Astrocyte of the hippocampus (primary cell): ENCODE results near the gene AK8.

Experiments
- DNase-seq: peaks from one replicate; pipeline ENCODE4 v3.0.0; 2011; ENCODE audit warnings: low read depth, low spot score

The AK8 gene

DNA sequence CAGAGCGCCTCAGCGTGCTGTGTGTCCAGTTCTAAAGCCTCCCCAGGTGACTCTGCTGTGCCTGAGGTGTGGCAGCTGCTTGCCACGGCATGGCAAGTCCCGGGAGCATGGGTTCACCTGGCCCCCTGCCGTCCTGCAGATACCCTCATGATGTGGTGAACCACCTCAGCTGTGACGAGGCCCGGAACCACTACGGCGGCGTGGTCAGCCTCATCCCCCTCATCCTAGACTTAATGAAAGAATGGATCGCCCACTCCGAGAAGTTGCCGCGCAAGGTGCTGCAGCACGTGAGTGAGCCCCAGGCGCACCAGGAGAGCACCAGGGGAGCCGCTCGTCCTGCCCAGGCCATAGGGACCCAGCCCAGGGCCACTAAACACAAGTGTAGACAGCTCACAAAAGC lies 10.1 kb upstream of the AK8 start:
- DNase-seq, result no peak

DNA sequence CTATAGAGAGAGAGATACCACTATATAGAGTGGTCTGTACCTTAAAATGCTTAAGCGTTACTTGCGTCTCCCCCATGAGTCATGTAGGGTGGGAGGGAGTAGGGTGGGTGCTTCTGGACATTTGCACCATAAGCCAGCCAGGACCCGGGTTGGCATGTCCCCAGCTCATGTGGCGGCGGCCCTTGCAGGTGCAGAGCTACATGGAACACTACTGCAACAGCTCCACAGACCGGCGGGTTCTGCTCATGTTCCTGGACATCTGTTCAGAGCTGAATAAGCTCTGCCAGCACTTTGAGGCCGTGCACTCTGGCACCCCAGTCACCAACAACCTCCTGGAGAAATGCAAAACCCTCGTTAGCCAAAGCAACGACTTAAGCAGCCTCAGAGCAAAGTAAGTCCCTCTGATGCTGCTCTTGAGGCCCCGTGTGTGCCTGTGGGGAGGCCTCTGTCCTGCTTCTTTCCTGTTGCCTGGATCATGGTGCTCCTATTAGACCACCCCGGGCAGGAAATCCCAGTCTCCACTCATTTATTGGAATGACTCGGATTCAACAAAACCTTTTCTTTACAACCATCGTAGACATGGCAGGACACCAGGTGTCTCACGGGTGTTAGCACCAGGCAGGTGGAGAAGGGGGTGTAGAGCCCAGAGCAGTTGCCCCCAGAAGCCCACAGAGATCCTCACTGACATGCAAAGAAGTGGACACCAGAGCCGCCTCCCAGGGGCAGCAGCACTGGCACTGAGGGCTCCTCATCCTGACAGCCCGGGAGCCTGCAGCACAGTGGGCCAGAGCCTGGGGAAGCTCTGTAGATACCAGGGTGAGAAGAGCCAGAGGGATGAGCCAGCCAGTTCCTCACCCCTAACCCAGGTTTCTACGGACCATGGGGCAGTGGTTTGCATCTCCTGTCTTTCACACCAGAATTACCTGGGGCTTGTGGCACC lies 9.4 kb upstream of the AK8 start:
- no peak for DNase-seq

DNA sequence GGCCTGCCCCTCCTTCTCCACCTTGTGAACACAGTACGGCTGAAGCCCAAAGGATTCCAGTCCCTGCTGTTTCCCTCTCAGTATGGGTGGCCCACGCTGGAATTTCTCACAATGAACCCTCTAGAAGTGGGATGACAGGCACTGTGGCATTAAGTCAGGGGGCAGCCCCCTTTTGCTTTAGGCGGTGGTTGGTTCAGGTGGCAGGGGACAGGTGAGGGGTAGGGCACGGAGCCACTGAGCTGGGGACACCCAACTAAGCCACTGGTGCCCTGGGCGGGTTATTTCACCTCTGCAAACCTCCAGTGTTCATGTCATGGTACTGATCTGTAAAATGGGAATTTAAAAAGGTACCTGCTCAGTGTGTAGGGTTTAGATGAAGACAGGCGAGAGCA lies 8.2 kb upstream of the AK8 start:
- DNase-seq, result no peak

DNA sequence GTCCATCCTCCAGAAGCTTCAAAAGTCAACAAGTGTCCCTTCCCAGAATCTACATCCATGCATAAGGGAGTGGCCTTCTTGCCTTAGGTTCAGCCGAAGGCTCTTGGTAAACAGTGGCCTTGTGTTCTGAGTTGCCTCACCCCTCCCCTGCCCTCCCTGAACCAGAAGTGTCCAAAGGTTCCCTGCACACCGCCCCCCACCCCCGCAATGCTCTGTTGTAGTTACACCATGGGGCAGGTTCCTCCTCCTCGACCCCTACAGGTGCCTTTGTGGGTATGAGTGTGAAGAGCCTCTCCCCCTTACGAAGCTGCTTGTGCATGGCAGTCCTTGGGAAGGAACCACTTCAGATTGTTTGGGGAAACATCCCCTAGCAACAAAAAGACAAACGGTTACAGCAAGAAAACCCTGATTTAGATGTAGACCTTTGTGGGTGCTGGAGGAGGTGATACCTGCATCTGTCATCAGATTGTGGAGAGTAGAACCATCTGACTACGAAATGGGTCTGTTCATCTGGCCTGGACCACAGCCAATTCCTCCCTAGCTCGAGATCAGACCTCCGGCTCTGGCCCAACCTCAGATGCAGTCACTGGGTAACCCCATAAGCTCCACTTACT lies 7.7 kb upstream of the AK8 start:
- DNase-seq, result no peak

DNA sequence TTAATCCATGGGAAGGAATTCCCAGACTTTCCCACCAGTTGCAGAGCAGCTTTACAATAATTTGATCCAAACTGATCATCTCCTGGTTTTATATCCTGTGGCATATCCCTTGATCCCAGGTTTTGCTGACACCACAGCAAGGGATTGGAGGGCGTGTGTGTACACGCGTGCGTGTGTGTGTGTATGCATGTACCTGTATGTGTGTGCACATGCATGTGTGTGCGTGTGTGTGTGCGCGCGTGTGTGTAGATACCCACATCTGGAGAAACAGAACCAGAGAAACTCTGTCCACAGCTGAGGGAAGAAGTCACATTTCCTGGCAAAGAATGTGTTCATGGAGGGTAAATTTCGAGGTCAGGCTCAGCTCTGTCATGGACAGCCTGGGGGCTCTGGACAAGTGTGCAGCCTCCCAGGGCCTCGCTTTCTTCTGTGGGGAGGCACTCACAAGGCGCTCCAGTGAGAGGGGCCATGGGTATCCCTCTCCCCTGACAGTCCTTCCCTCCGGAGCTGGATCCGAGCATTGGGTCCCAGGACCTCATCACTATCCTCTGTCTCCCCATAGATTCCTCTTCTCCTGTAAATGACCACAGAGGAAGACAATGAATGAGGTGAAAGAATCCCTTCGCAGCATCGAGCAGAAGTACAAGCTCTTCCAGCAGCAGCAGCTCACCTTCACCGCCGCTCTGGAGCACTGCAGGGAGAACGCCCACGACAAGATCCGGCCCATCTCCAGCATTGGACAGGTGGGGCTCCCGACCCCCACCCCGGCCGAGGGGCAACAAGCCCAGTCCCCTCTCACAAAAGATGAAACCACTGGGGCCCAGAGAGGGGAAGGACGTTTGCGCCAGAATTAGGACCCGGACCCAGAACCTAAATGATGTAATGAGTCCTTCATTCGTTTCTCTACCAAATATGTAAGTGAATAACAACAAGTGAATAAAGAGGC lies 5.5 kb upstream of the AK8 start:
- DNase-seq, result no peak

DNA sequence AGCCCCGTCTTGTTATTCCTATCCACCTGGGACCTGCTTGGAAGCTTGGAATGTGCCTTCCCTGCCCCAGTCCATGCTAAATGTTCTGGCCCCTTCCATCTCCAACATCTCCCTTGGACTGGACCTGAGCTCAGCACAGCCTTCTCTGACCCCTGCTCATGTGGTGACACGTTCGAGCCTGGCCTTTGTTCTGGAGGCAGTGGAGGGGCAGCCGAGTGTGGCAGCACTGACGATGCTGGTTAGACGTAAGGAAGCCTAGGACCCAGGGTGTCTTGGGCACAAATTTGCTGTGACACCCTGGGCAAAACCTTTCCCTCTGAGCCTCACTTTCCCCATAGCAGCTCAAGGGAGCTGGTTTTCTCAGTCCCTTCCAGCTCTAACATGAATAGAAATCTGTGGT lies 4.5 kb upstream of the AK8 start:
- no peak for DNase-seq

DNA sequence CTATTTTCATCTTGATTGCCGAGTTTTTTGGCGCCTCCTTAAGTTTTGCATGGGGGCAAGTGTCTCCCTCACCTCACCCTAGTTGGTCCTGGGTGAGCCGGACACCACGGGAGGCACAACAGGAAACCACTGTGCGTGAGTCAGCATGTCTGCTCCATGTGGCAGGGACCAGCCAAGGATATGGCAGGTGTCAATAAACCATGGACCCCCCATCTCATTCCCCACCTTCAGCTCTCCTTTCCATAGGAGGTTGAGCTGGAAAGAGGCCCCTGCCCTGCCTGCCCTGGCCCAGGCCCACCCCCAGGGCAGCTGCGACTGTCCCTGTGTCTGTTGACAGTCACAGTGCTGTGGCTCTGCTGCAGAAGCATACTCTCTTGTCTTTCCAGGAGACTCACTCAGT lies 3.7 kb upstream of the AK8 start:
- DNase-seq, result no peak

DNA sequence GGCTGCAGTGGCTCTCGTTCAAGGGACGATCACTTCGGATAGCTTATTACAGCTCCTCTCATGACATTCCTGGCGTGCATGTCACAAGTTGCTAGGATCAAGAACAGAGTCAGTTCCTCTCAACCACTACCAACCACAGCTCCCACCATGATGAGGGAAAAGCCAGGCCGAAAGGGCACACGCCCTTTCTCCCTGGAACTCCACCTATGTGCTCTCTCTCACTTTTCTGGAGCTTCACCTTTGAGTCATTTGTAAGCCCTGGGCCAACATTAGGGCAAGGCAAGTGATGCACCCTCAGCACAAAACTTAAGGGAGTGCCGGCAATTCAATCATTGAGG lies 2.2 kb upstream of the AK8 start:
- no peak for DNase-seq

DNA sequence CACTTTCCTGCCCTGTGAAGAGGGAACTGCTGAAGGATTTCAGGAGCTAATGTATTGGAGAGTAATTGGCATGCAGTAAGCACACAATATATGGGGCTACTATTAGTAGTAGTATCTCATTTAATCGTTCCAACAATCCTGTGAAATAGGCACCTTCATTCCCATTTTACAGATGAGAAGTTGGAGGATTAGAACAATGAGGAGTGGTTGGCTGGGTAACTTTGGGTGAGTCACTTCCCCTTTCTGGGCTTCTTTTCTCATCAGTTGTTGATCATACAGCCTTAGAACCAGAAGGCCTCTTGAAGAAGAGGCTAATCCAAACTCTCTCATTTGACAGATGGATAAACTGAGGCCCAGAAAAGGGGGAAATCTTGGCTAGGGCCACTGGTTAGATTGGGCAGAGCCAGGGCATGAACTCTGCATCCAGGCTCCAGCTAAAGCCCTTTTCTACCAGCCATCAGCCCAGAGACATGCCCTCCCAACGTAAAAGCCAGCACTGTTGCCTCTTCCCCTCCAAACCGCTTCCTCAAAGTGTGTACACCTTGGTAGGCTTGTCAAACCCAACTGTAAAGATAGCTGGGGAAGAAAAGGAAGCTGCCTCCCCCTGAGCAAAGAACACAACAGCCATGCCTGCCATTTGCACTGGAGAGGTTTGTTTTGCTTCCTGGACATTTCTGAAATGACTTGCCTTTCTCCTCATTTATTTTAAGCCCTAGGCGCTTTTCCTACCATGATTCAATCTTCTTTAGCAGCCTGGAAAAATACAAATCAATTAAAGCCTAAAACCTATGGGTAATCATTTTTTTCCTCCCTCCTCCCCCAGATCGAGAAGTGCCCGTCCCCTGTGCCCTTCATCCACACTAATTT lies 1.6 kb upstream of the AK8 start:
- DNase-seq, result no peak

DNA sequence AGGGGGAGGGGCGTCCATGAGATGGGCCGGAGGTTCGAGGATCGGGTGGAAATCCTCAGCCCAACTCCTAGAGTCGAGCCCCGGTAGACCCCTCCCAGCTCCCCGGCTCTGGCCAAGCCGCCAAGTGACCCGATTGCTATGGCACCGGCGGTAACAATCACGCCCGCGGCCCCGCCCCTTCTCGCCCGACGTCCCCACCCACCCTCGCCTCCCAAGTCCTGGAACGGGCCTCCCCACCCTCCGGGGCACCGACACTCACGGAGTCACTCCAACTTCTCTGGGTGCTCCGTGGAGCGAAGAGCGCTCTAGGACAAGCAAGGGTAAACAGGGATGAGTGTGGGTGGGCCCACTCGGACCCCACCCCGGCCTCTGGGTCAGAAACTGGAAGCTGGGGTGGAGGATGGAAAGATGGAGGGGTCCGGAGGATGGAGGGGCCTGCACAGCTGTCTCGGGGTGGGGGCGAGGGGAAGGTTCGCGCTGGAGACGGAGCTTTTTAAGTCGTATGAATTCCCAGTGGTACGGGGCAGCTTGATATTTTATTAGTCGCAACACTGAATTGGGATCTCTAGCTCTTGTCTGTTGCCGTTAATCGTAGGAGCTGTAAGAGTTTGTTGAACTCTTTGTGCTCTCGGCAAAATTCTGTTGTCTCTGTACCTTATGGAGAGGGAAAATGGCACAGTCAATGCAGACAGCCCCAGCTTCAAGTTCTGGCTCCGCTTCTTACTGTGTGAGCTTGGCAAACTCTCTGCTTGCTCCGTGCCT lies 792 bp upstream of the AK8 start, which contains the start of gene SPACA9:
Gene SPACA9, plus strand, starts transcription at position 204 of the 762 bp plus-strand sequence. CDS start 5,050 bp downstream, outside the sequence.
- DNase-seq, result peak; percentile 73

DNA sequence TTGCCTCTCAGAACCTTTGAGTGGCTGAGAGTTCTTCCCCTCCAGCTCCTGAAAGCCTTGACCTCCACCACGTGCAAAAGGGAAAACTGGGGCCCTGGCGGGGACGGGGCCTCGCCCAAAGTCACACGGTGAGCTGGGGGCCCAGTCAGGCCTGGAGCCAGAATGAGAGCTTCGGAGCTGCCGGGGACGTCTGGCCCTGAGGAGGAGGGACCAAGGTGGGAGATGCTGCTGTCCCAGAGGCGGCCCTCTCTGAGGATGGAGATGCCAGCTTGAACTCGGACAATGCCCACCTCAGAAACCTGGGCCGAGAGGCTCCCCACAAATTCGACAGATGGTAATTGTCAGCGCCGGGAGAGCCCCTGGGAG lies 643 bp downstream of the AK8 start:
- DNase-seq, result no peak

DNA sequence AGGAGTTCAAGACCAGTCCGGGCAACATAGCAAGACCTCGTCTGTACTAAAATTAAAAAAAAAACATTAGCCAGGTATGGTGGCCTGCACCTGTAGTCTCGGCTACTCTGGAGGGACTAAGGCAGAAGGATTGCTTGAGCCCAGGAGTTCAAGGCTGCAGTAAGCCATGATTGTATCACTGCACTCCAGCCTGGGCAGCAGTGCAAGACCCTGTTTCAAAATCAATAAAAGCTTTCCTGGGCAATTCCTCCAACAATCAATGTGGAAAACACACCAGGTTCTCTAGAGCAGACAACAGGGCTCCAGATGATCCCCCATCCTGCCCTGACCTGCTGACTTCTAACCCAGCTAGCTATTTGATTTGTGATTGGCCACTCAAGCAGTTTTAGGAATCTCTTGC lies 1.2 kb downstream of the AK8 start:
- DNase-seq, result no peak

DNA sequence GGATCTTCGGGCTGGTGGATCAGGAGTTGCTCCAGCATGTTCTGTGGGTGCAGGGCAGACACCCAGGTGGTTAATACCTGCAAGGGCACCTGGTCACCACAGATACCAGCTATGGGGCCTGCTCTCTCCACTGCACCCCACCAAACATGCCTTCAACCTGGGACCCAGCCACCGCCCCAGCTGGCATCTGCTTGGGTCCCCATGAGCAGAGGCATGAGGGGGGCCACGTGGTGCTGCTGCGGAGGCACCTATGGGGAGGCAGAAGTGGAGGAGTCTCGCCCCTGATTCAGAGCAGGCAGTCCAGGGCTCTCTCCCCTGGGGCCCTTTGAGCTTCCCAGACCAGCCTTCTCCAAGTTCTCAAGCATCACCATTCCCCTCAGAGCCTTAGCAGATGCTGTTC lies 2.9 kb downstream of the AK8 start:
- no peak for DNase-seq

DNA sequence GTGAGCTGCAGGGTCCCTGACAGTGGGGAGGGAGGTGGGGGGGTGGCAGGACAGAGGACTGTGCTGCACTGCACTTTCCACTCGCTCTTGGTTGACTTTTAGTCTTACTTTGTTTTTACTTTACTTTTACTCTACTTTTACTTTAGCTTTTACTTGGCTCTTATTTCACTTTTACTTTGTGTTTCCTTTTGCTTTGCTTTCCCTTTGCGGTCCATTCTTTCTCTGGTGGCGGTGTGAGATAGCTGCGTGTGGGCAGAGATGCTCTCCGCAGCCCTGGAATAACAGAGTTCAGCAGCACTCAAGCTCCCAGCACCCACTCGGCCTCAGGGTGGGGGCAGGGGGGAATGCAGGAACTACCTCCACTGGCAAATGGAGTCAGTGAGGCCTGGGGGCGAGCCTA lies 4.7 kb downstream of the AK8 start:
- DNase-seq, result no peak

DNA sequence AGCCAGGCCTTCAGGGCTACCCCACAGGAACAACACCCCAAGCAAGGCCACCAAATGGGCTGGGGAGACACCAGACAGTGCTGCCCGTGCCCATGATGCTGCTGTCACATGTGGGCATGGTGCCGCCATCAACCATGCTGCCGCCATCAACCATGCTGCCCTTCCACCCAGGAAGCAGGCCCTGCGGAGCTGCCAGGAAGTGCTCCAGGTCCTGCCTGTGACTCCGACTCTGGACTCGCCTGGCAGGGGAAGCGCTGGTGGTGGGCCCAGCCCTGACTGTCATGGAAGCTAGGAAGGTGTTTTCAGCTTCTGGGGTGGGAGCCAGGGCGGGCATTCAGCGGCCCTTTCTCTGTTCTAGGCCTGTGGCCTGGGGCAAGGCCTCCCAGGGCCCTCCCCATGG lies 8.8 kb downstream of the AK8 start:
- no peak for DNase-seq

DNA sequence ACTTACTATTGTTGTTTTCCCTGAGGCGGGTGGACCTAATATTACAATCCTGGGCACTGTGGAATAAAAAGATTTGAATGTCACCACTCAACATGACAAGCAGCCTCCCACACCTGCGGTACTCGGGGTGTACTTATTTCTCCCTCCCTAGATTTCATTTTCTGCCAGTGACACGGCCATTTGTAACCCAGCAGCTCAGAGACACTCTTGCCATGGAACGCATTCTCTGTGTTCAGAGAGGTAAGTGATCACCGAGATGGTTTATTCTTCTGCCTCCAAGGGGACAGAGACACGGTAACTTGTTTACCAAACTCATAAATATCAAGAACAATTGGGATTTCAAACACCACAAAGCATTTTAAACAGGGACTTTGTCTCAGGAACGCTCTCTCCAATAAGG lies 11.2 kb downstream of the AK8 start:
- no peak for DNase-seq

DNA sequence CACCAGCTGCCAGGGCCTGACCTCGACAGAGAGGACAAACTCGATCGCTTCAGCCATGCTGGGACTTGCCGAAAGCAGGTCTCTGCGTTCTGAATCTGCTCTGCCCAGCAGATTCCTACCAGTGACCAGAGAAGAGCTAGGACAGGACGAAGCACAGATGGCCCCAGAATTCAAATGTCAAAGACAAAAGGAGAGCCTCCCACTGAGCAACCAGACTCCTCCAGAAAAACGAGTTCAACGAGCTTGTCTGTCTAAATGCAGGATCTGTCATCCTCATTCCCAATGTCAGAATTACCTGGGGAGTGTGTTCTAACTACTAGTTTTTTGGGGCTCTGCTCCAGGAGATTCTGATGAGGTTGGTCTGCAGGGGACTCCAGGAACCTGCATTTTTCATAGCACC lies 13.4 kb downstream of the AK8 start:
- no peak for DNase-seq

DNA sequence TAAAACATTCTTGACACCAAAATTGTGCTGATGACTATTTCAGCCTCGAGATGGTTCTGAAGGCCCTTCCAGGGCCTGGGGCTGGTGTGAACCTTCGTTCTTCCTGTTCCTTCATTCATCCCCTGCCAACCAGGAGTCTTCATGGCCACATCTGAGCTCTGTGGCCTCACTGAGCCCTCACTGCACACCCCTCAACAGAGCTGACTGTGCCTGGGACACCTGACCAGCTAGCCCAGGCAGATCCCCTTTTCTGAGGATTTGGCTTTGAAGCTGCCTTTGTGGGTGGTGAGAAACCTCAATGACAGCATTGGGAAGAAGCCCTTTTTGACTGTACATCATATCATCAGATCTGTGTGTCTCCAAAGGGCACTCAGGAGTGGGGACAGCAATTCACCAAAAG lies 13.8 kb downstream of the AK8 start:
- no peak for DNase-seq

DNA sequence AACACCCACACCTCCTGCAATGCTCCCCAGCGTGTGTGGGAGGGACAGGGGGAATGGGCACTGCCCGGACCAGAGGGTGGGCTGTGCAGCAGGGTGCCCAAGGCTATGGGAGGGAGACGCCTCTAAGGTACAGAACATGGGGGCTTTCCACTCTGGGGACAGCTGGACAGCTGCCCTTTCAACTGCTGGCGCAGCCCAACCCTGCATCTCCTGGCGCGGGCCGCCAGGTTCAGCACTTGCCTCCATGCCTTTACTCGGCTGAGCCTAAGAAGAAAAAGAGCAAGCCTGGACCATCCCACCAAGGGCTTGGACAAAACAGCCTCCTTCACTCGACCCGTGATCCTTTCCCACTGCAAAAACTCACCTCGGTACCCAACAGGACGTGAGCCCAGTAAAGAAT lies 15.0 kb downstream of the AK8 start:
- no peak for DNase-seq

DNA sequence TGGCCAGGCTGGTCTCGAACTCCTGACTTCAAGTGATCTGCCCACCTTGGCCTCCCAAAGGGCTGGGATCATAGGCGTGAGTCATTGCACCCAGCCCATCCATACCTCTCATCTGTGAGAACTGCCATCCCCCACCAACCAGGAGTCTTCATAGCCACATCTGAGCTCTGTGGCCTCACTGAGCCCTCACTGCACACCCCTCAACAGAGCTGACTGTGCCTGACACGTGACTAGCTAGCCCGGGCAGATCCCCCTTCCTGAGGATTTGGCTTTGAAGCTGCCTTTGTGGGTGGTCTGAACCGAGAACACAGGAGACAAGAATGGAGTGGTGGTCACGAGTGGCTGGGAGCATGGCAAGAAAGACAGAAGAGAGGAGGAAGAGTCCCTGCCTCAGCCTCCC lies 15.6 kb downstream of the AK8 start:
- no peak for DNase-seq

DNA sequence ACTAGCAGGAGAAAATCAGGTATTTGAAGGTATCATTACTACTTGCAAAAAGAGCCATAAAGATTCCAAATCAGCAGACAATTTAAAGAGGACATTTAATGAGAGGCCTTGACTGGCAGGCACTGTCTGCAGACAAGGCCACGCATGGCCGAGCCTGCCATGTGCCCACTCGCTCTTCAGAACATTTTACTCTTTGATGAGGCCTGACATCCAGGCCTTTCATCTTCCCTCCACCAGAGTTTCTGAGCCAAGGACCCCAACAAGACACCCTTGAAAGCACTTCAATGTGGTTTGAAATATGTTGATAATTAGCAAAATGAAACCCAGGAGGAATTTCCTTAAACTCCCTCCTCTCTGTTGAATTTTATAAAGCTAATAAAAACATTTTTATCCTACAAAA lies 16.4 kb downstream of the AK8 start:
- DNase-seq, result no peak
